SW480 (cell line): ENCODE measurements around the gene CCDC187.
A peak's percentile ranks its signal among the peaks of the same experiment; 100 is the strongest.

ENCODE experiments used
- DNase-seq: peaks from one replicate; pipeline ENCODE4 v3.0.0-alpha.2; 2016; ENCODE audit warnings: low spot score

Gene CCDC187

DNA sequence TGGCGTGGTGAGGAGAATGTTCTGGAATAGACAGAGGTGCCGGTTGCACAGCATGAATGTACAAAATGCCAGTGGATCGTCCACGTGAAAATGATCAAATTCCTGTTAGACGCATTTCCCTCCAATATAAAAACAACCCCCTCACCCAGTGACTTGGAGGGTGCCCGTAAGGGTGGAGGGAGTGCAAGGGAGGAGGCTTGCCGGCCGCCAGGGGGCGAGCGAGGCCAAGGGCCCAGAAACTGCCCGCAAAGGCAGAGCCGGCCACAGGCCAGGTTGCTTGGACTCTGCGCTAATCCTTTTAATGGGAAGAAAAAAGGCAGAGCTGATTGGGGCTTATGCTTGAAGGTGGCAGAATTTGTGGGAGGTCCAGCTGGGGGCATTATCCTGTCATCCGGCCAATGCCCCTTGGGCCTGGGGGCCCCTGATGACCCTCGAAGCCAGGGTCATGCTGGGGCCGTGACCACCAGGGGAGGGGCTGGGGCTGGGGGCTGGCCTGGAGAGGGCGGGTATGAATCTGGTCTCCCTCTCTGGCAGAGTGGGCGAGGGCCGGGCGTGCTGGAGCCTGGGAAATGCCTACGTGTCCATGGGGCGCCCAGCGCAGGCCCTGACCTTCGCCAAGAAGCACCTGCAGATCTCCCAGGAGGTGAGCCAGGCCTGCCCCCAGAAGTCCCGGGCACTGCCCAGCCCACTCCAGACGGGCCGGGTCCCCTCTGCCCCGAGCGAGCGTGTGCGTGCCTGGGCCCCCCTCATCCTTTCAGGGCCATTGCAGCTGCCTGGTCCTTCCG lies 35.5 kb upstream of the CCDC187 start:
- peak; percentile 56 for DNase-seq

DNA sequence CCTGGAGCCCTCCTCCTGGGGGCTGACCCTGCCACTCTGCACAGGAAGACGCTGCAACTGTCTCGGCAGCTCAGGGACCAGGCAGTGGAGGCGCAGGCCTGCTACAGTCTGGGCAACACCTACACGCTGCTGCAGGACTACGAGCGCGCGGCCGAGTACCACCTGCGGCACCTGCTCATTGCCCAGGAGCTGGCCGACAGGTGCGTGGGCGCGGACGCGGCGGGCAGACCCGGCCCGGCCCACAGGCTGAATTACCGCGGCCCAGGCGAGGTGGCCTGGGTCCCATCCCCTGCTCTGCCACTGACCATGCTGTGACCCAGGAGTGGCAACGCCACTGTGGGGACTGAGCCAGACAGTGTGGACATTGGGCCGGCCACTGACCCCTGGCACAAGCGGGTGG lies 34.6 kb upstream of the CCDC187 start:
- DNase-seq = no peak

DNA sequence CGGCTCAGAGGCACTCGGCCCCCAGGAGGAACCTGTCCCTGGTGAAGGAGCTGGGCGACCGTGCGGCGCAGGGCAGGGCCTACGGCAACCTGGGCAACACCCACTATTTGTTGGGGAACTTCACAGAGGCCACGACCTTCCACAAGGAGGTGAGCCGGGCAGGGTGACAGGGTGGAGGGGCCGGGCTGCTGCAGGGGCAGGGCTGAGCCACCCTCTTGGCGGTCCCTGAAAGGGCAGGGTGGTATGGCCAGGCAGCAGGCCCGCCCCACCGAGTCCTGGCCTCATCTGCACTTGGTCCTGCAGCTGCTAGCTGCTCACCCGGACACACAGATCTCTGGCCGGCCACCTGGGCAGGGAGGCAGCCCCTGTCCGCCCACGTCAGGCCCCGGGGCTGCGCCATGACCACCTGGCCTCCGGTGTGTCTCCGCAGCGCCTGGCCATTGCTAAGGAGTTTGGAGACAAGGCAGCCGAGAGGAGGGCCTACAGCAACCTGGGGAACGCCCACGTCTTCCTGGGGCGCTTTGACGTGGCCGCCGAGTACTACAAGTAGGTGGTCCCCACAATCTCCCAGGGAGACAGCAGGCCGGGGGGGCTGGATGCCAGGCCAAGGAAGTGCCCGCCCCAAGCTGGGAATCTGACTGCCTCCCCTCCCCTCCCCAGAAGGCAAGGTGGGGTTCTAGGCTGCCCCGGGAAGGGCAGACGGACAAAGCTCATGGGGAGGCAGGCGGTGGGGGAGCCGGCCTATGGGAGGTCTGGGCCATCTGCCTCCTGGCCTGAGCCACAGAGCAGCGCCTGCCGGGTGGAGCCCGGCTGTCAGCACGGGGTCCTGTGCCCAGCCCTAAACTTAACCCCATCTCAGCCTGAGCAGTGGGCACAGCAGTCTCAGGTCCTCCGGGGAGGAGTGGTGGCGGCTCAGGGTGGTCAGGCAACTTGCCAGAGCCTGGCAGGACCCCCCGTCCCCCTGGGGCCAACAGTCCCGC lies 33.8 kb upstream of the CCDC187 start:
- DNase-seq = no peak

DNA sequence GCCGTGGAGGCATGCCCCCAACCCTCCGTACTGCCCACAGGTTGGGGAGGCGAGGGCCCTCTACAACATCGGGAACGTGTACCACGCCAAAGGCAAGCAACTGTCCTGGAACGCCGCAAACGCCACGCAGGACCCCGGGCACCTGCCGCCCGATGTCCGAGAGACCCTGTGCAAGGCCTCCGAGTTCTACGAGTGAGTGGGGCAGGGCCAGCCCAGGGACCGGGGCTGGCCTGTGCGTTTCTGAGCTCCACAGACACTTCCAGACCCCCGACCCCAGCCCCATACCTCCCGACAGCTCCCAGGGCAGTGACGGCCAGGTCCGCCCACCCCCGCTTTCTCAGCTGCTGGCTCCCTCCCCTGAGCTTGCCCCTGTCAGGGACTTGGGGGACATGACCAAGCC lies 33.0 kb upstream of the CCDC187 start:
- no peak for DNase-seq

DNA sequence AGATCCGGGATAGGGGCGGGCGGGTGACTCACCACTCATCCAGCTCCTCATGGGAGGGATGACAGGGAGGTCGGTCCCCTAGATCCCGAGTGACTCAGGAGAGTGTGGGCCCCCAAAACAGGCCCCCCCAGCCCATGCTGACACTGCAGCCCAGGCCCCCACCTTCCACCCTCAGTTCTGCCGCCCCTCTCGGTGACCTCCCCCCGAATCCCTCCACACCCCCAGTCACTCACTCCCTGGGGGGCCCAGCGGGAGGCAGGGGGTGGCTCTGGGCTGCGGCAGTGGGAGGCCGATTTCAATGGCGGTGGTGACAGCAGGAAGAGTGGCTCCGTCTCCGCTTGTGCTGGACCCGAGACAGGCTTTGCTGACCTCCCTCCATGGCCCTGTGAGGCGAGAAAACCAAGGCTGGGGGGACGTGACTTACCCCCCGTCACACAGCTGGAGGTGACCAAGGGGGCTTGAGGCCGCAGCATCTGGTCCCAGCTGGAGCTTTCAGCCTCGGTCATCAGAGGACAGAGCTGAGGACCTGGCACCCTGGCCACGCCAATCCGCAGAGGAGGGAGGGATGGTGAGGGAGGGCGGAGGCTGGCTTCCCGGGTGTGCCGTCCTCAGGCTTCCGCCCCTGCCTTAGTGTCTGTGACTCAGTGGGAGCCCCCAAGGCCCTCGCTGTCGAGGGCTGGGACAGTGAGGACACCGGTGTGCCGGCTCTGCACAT lies 32.4 kb upstream of the CCDC187 start:
- DNase-seq = no peak

DNA sequence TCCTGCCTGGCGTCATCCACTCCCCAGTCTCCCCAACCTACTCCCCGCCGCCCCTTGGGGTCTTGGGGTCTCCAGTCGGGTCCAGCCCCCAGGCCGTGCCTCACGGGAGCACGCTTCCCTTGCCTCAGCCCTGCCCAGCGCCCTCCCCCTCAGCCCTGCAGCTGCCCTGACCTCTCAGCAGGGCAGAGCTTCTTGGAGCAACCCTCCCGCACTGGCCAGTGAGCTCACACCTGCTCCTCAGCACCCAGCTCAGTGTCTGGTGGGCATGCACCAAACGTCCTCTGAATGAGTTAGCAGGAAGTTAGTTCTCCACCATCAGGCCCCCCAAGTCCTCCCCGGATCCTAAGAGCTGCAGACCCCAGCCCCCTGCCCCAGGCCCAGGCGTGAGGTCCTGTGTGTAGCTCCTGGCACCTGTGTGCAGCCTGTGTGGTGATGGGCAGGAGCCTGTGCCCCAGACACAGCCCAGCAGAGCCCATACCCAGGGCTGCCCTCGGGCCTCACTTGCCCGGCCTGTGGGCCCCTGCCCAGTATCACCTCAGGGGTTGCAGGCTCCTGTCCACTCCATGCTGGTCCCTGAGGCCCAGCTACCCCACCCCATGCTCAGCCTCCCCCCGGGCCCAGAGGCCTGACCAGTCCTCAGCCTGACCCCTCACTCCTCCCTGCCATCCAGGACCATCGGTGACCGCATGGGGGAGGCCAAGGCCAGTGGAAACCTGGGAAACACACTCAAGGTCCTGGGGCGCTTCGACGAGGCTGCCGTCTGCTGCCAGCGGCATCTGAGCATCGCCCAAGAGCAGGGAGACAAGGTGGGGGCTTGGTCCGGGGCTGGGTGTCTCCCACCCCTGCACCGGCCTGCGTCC lies 31.6 kb upstream of the CCDC187 start:
- DNase-seq = no peak

DNA sequence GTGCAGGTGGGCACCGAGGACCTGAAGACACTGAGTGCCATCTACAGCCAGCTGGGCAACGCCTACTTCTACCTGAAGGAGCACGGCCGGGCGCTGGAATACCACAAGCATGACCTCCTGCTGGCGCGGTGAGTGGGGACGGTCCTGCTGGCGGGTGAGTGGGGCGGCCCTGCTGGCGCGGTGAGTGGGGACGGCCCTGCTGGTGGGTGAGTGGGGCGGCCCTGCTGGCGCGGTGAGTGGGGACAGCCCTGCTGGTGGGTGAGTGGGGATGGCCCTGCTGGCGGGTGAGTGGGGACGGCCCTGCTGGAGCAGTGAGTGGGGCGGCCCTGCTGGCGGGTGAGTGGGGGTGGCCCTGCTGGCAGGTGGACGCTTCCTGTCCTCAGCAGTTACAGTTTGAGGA lies 30.6 kb upstream of the CCDC187 start:
- no peak for DNase-seq

DNA sequence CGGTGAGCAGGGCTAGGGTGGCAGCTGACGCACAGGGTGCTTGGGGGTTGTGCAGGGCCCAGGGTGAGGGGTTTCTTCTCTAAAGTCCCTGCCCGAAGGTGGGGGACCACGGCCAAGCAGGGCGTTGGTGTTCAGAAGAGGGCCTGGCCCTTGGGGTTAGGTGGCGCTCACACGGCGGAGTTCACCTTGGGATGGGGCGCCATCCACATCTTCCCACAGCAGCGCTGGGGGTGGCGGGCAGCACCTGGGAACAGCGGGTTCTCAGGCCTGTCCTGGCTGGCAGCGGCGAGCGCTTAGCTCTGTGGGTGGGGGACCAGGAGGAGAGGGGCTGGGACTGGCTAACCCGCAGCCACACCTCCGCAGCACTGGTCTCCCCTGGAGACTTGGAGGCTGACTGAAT lies 29.6 kb upstream of the CCDC187 start:
- DNase-seq = no peak

DNA sequence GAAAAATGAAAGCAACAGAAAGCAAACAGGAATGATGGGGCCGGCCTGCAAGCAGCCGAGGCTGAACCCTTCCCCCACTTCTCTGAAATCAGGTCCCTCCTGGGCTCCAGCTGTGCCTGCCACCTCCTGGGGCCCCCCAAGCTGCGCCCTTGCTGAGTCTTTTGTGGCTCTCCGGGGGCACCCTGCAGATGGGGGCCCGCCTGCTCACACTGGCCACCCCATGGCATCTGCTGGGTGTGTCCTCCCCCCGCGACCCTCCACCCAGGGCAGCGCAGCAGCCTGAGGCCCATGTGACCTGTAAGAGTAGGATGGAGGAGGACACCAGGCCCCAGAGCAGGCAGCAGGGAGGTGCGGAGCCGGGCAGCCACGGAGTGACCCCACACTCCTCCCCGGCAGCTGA lies 29.2 kb upstream of the CCDC187 start:
- DNase-seq = no peak

DNA sequence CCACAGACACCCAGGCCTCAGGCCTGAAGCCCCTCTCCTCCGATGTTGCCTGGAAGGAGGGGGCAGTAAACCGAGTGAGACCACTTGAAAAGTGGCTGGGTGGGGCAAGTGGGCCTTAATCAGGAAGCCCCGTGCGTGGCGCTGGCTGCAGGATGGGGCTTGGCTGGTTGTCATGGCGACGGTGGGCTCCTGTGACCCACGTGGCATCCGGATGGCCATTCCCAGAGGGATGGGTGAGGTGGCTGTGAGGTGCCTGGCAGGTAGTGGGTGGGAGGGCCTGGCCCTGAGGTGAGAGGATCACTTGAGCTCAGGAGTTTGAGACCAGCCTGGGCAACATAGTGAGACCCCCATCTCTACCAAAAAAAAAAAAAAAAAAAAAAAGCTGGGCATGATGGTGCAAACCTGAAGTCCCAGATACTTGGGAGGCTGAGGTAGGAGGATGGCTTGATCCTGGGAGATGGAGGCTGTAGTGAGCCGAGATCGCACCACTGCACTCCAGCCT lies 28.6 kb upstream of the CCDC187 start:
- no peak for DNase-seq

DNA sequence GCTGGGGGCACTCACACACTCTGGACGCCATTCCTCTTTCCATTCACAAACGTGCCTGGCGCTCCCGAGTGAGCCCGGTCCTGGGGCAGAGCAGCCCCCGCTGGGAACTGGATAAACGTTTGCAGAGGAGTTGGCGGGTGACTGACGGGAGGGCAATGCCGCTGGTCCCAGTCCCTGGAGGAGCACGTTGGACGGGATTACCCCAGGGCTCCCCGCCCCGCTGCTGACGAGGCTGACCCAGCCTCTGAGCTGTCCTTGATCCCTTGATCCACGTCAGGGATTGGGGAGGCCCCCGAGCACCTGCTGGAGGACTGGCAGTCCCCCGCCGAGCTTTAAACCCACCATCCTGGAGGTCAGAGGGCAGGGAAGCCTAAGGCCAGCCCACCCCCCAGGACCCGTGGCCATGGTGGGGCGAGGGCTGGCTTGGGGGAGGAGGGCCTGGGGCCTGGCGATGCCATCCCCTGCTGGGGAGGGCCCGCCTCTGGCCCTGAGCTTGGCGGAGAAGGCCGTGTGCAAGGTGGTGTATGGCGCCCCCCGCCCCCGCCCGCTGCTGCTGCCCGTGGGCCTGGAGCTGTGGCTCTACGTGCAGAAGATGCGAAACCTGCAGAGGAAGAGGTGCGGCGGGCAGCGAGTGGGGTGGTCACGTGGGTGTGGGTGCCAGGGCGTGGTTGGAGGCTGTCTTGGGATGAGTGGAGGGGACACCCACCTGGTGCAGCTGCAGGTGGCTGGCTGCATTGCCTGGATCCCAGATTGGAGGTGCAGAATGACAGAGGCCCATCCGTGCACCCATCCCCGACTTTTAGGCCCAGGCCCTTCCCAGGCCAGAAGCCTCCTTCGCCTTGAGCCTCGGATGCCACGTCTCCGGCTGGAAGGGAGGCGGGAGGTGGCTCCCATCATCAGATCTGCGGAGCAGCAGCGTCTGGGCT lies 27.9 kb upstream of the CCDC187 start:
- no peak for DNase-seq

DNA sequence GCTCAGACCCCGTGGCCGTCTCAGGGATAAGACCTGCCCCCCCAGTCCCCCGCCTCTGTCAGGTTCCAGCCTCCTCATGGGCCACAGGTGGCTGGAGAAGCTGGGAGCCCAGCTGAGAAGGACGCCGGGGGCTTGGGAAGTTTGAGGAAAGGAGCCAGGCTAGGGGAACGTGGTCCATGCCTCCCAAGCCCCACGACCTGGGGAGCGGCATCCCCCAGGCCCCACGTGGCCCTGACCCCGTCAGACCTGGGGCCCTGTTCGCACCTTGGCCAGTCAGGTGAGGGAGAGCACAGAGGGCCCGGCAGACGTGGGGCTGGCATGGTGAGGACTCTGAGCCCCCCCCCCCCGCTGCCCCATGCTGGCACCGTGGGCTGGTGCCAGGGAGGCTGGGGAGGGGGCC lies 27.1 kb upstream of the CCDC187 start:
- DNase-seq = no peak

DNA sequence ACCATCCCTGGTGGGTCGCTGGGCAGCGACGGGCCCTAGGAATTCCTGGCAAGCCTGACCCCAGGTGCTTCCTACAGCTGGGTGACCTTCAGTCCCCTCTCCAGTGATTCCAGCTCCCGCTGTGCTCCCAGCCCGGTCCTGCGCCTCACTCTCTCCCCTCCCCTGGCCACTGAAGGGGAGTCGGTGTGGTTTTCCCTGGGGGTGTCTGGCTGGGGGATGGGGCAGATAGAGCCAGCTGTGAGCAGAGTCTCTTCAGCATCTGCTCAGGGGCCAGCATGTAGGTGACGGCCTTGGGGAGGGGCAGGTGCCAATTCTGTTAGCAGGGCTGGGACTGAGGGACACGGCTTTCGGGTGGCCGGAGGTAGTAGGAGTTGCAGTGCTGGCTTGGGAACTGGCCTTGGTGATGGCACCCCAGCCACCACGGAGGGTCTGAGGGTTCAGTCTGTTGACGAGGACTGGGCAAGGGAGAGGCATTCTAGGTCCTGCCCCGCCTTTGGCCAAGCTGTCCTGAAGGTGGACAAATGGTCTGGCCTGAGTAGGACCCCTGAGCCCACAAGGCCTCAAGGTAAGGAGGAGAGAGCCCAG lies 26.6 kb upstream of the CCDC187 start:
- DNase-seq = no peak

DNA sequence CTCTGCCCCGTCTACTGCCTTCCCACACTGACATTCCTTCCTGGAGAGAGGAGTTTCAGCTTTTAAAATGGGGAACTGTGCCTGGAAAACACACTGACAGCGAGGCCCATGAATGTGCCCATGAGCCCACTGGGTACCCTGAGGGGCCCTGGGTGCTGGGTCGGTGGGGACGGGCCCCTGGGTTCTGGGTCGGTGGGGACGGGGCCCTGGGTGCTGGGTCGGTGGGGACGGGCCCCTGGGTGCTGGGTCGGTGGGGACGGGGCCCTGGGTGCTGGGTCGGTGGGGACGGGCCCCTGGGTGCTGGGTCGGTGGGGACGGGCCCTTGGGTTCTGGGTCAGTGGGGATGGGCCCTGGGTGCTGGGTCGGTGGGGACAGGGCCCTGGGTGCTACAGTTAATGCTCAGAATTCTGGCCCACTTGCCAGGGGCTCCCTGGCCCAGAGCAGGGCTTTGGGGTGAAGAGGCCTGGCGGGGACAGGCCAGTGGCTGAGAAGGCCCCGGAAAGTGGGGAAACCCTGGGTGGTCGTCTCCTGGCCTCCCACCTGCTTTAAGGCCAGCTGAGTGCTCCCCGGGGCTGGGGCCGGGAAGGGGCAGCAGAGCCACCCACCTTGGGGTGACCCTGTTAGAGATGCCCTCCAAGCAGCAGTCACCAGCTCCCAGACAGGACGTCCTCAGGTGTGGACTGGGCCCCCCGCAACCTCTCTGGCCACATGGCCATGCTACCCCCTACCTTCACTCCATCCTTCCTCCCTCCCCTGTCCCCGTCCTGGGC lies 25.9 kb upstream of the CCDC187 start:
- DNase-seq = no peak

DNA sequence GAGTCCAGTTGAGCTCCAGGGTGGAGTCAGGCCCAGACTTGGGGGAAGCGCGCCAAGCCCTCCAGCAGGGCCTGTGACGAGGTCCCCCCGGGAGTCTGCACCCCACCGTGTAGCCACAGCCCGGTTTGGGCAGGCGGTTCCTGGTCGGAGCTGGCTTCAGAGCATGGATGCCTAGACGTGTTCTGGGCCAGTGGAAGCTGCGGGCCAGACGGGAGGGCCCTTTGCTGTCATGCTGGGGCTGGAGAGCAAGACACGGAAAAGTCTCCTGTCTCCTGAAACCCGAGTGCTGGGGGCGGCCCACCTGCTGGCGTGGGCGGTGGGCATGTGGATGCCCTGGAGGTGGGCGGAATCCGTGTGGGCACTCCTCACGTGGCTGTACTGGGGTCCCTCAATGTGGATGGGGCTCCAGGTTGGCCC lies 25.3 kb upstream of the CCDC187 start:
- no peak for DNase-seq

DNA sequence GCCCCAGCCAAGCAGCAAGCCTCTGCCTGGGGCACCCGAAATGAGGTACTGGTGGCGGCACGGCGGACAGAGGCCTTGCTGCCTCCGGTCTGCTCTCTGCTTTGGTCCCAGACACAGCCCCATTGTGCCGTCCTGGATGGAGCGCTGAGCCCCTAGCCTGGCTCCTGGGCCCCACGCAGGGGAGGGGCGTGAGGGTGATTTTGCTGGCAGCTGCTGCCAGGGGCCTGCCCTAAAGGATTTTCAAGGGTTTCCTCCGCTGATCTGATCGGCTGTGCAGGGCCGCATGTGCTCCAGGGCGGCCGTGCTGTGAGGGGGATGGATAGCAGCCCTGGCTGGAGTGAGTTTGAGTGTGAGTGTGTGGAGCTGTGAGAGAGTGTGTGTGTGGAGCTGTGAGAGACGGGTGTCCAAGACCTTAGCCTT lies 24.7 kb upstream of the CCDC187 start:
- no peak for DNase-seq

DNA sequence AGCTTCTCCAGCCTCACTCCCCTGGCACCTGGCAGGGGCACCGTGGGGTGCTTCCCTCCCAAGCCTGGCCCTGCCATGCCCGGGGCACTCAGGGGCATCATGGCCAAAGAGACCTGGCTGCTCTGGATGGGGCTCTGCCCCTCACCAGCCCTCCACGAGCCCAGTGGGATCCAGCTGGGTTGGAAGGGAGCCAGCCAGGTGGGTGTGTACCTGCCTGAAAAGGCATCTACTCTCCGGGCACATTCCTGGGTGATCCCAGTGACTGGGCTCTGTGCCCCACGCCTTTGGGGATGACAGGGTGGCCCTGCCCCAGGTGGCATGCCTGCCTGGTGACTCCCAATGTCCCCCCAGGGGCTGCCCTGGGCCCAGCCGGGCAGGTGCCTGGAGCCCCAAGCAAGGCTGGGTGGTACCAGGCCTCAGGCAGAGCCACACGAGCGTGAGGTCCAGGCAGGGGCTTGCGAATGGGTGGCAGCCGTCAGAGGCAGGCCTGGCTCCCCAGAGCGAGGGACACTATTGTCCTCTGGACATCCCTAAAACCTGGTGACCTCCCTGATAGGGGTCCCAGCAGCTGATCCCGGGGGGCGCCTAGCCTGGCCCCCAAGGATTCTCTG lies 24.2 kb upstream of the CCDC187 start:
- DNase-seq = peak; percentile 67

DNA sequence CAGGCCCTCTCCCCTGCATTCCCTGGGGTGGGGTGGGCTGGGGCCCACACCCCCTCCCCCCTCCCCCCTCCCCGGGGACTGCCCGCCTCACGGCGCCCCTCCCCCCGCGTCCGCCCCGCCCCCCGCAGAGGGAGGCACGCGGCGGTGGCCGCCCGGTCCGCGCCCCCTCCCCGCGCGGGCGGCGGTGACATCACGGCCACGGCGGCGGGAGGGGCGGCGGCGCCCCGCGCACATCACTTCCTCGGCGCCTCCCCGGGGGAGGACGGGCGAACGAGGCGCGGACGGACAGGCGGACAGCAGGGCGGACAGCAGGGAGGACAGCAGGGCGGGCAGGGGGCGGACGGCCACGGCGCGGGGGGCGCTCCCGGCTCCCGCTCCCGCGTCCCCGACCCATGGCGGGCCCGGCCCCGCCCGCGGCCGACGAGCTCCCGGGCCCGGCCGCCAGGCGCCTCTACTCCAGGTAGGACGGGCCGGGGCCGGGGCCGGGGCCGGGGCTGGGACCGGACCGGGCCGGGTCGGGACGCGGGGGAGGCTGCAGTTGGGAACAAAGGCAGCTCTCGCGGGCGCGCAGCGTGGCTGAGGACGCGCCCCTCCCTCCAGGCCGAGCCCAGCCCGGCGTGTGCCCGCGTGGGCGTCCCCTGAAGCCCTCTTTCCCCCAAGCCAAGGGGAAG lies 23.5 kb upstream of the CCDC187 start, which contains the start of gene GPSM1:
TSS of gene GPSM1 (plus strand) at position 236 of the 671 bp plus-strand sequence. CDS start at position 393, 157 bp downstream.
- no peak for DNase-seq
